ENCODE data around the gene FAR1. TPM values are rescaled to one million over a fixed set of nuclear protein-coding genes. Genes with fewer than 3 reads are reported as not detected.

FAR1 gene
- total RNA-seq, 1 donor from 2014 or later: 58.0 TPM

DNA sequence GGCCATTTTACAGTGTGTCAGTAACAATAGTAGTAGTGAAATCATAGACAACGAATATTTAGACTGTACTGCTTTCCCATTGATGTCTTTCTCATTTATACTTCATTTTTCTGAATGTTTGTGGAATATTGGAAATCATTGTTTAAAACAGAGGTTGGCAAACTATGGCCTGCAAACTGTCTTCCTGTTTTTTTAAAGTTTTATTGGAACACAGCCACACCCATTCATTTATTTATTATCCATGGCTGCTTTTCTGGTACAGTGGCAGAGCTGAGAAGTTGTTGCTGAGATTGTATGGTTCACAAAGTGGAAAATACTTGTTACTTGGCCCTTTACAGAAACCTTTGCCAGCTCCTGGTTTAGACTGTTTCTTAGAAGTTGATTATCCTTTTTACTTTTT, 13.7 kb downstream of the FAR1 start:
- peaks cover 2% of the 10 kb centered on the region for H3K4me1 Mint-ChIP-seq (ENCODE audit: low read depth)
- no peak overlapping the region for H3K27ac Mint-ChIP-seq

DNA sequence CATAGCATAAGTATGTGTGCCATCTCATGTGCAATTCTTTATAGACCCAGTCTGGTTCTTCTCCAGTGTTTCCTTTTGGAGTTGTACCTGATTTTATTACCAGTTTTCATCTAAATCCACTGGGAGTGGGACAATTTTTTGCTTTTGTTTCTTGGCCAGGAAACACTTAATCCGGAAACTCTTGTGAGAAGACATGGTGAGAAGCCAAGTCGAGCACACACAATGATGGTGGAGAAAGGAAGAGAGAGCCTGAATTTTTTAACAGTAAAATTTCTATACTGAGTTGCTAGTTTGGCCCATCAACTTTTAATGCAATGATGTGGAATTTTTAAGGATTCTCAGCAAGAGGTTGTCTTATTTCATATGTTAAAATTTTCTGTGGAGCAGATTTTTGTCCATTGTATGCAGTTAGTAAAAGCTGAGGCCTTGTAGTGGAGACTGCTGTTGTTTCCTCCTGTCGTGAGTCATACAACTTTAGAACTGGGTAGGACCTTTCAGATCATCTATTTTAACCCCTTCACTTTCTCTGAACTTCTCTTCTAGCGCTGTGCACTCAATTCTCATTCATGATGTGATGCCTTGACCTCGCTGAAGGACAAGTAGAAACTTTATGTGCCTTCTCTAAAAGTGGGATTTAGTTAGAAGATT, 17.1 kb downstream of the FAR1 start:
- Mint-ChIP-seq H3K36me3 (ENCODE audit: insufficient read depth) (peaks cover 4% of the 10 kb centered on the region), H3K27me3 (peaks cover 19% of the 10 kb centered on the region), H3K9me3 (ENCODE audit: low read depth) (no peaks in the 10 kb centered on the region), H3K4me1 (ENCODE audit: low read depth) (peaks cover 2% of the 10 kb centered on the region), H3K27ac (no peak overlapping the region), H3K4me3 (ENCODE audit: low read depth) (no peak overlapping the region)
- DNase-seq (ENCODE audit: low spot score, unreplicated experiment): no peak
- TF ChIP-seq, protein P1, sequence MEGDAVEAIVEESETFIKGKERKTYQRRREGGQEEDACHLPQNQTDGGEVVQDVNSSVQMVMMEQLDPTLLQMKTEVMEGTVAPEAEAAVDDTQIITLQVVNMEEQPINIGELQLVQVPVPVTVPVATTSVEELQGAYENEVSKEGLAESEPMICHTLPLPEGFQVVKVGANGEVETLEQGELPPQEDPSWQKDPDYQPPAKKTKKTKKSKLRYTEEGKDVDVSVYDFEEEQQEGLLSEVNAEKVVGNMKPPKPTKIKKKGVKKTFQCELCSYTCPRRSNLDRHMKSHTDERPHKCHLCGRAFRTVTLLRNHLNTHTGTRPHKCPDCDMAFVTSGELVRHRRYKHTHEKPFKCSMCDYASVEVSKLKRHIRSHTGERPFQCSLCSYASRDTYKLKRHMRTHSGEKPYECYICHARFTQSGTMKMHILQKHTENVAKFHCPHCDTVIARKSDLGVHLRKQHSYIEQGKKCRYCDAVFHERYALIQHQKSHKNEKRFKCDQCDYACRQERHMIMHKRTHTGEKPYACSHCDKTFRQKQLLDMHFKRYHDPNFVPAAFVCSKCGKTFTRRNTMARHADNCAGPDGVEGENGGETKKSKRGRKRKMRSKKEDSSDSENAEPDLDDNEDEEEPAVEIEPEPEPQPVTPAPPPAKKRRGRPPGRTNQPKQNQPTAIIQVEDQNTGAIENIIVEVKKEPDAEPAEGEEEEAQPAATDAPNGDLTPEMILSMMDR (IDR thresholded peaks at IDR 0.05; ENCODE audit: unreplicated experiment): no peak

More for the DNA sequence above, 13.7 kb downstream of the FAR1 start:
- no peak for DNase-seq (ENCODE audit: low spot score, unreplicated experiment)
- Mint-ChIP-seq H3K9me3 (ENCODE audit: low read depth) (no peaks in the 10 kb centered on the region), H3K36me3 (ENCODE audit: insufficient read depth) (peaks cover 5% of the 10 kb centered on the region), H3K4me3 (ENCODE audit: low read depth) (no peak overlapping the region), H3K27me3 (peaks cover 46% of the 10 kb centered on the region)
- TF ChIP-seq, protein P1 (IDR thresholded peaks at IDR 0.05; ENCODE audit: unreplicated experiment): no peak

DNA sequence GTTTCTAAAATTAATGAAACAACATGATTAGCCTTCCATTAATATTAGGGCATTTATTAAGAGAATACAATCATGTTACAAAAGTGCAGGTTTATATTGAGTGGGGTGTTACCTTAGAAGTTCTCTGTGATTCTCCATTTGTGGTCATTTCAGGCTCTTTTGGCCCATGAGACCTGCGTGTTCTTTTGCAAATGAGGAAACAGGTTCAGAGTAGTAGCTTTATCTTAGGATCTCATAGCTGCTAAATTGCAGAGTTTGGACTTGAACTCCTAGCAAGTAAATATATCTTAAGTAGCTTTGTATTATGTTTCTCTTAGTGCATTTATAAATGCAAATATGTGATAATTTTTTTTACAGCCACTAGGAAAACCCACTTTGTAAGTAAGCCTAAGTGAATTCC, 18.3 kb downstream of the FAR1 start:
- TF ChIP-seq, protein P1 (IDR thresholded peaks at IDR 0.05; ENCODE audit: unreplicated experiment): no peak
- Mint-ChIP-seq H3K4me1 (ENCODE audit: low read depth) (peaks cover 2% of the 10 kb centered on the region), H3K27me3 (peaks cover 10% of the 10 kb centered on the region), H3K9me3 (ENCODE audit: low read depth) (no peaks in the 10 kb centered on the region), H3K36me3 (ENCODE audit: insufficient read depth) (peaks cover 2% of the 10 kb centered on the region), H3K4me3 (ENCODE audit: low read depth) (no peak overlapping the region), H3K27ac (no peak overlapping the region)
- no peak for DNase-seq (ENCODE audit: low spot score, unreplicated experiment)

DNA sequence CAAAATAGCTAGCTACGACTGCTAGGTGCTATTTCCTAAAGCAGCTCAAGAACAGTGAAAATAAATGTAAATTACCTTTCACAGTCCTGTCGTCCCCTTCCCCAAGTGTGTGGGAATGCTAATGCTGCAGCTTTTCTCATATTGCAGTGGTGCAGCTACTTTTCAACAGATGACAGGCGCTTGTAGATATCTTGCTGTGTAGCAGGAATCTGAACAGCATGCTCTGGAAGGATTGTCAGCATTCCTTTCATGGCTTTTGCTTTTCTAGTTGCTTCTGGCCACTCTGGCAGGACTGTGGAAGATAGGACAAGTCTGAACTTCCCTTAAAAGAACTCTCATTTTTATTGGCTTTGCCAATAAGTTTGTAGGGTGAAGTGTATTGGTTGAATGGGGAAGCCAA, 18.8 kb downstream of the FAR1 start:
- H3K4me1 Mint-ChIP-seq (ENCODE audit: low read depth): peaks cover 2% of the 10 kb centered on the region
- TF ChIP-seq, protein P1 (IDR thresholded peaks at IDR 0.05; ENCODE audit: unreplicated experiment): no peak
- peaks cover 10% of the 10 kb centered on the region for H3K27me3 Mint-ChIP-seq
- no peak overlapping the region for H3K4me3 Mint-ChIP-seq (ENCODE audit: low read depth)
- no peak overlapping the region for H3K27ac Mint-ChIP-seq
- no peak for DNase-seq (ENCODE audit: low spot score, unreplicated experiment)
- H3K36me3 Mint-ChIP-seq (ENCODE audit: insufficient read depth): peaks cover 2% of the 10 kb centered on the region
- H3K9me3 Mint-ChIP-seq (ENCODE audit: low read depth): no peaks in the 10 kb centered on the region

DNA sequence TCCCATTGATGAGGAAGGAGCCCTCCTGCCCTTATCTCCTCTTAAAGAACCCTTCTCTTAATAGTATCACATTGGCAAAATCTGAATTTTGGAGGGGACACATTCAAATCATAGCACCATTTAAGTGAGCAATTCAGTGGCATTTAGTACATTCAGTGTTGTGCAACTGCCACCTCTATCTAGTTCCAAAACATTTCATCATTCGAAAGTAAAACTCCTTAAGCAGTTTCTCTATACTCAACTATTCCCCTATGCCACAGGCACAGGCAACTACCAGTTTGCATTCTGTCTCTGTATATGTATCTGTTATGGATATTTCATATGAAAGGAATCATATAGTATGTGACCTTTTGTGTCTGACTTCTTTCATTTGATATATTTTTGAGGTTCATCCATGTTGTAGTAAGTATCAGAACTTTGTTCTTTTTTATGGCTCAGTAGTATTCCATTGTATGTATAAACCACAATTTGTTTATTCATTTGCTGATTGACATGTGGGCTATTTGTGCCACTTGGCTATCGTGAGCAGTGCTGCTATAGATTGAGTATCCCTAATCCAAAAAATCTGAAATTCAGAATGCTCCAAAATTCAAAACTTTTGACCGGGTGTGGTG, 22.9 kb downstream of the FAR1 start:
- Mint-ChIP-seq H3K4me1 (ENCODE audit: low read depth) (peaks cover 9% of the 10 kb centered on the region), H3K27ac (no peak overlapping the region), H3K27me3 (no peaks in the 10 kb centered on the region), H3K9me3 (ENCODE audit: low read depth) (no peaks in the 10 kb centered on the region), H3K4me3 (ENCODE audit: low read depth) (no peak overlapping the region), H3K36me3 (ENCODE audit: insufficient read depth) (peaks cover 9% of the 10 kb centered on the region)
- DNase-seq (ENCODE audit: low spot score, unreplicated experiment): no peak
- TF ChIP-seq, protein P1 (IDR thresholded peaks at IDR 0.05; ENCODE audit: unreplicated experiment): no peak
